ENCODE data around the gene RNFT2.

The RNFT2 gene

DNA sequence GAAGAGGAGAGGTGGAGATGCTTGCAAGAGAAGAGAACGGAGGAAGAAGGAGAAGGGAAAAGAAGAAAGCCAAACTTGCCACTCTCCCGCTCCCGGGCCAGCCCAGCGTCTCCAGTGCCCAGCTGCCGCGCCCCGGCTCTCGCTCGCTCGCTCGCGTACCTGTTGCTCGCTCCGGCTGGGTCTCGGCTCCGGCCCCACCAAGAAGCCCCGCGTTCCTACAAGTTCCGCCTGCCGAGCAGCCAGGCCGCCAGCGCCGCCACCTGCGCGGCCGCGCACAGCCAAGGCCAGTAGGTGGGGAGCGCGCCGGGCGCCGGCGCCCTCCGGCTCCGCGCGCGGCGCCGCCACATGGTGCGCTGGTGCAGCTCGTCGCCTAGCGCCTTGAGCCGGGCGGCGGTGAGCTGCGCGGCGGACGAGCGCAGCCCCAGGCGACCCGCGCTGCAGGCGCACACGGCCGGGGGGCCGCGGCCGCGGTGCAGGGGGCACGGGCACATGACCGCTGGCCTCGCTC lies 142.8 kb downstream of the RNFT2 start:
- Histone ChIP-seq H3K9me3 (replicated peaks in 1 of 11) (no peaks in the 10 kb centered on the region), H4K20me1 (peaks cover 0 to 45% (median 32%) of the 10 kb centered on the region in 11 experiments; a peak in 19 of 22 replicates), H3K4me2 (peak overlapping the region; percentile 93 to 99 (median 97)), H3K27me3 (peaks cover 71 to 92% (median 82%) of the 10 kb centered on the region in 11 experiments), H3K4me1 (peaks cover 40 to 53% (median 48%) of the 10 kb centered on the region in 10 experiments), H3K9ac (peak overlapping the region in 10 of 11 experiments; percentile 19 to 71 (median 53); a peak in 14 of 22 replicates), H3K36me3 (no peaks in the 10 kb centered on the region), H3K4me3 (peak overlapping the region; percentile 49 to 73 (median 62)), H3K27ac (peak overlapping the region in 3 of 11 experiments; percentile 28 to 41 (median 37); a peak in 3 of 22 replicates)
- TF ChIP-seq Cebpa-rat (IDR thresholded peaks at IDR 0.05): no peak

DNA sequence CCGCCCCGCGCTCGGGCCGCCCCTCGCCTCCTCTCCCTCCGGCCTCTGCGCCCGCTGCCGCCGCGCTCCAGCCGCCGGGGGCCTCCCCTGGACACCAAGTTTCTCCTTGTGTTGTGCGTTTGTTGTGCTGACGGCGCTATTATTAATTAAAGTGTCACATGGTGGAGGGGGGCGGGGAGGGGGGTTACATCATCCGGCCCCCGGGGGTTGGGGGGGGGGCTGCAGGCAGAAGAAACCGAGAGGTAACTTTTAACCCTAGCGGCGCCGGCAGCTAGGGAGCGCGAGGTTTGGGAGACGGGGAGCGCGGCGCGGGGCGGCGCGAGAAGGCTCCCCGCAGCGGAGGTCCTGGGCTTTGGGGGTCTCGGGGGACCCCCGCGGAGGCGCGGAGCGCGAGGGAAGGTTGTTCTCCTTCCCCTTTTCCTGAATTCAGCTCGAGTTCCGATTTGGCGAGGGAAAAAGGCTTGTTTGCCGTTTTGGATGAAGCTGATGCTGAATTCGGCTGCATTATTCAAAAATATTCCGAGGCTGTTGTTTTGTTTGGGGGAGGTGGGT lies 143.3 kb downstream of the RNFT2 start, which contains the start of gene HRK:
HRK (minus strand) TSS at position 117 of the 552 bp plus-strand sequence. CDS start 134 bp downstream, outside the sequence.
- no peak for TF ChIP-seq Cebpa-rat (IDR thresholded peaks at IDR 0.05)
- Histone ChIP-seq H3K27ac (peak within 1 kb of the TSS in 3 of 11 experiments; percentile 31 to 41 (median 37); a peak in 3 of 22 replicates), H3K27me3 (peaks cover 71 to 86% (median 79%) of the 10 kb centered on the region in 11 experiments), H4K20me1 (peaks cover 0 to 45% (median 32%) of the 10 kb centered on the region in 11 experiments; a peak in 19 of 22 replicates), H3K4me1 (peaks cover 45 to 58% (median 53%) of the 10 kb centered on the region in 10 experiments), H3K4me3 (peak within 1 kb of the TSS; percentile 49 to 73 (median 62)), H3K4me2 (peak within 1 kb of the TSS; percentile 93 to 99 (median 97)), H3K9me3 (replicated peaks in 1 of 11) (no peaks in the 10 kb centered on the region), H3K9ac (peak within 1 kb of the TSS in 10 of 11 experiments; percentile 19 to 71 (median 54); a peak in 14 of 22 replicates), H3K36me3 (no peaks in the 10 kb centered on the region)

DNA sequence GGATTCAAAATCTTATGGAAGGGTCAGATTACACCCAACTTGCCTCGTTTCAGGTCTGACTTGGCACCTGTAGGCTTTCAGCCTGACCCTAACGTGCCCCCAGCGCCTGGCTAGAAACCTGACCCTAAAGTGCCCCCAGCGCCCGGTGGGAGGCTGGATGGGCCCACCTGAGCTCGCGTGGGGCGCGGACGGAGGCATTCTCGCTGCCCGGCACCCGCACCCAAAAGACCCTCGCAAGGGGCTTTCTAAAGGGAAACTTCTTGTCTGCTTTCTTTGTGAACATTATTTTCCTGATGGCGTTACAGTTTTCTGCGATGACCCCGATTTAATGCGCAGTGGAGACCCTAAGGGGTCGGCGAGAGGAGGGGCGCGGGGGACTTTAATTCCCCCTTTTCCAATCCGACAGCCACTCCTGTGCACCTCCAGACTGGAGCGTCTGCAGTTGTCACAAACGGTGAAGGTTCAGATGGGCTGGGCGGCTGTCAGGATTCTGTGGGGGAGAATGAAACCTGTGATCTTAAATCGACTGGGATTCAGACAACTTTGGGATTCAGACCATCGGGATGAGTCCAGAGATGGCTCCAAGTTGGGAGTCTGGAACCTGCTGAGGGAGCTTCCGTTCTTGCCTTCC lies 143.9 kb downstream of the RNFT2 start:
- Histone ChIP-seq H3K27ac (no peak overlapping the region; a peak in 1 of 22 replicates), H3K4me2 (peak overlapping the region; percentile 93 to 99 (median 97)), H3K4me1 (peaks cover 48 to 62% (median 53%) of the 10 kb centered on the region in 10 experiments), H3K27me3 (peaks cover 67 to 80% (median 74%) of the 10 kb centered on the region in 11 experiments), H3K9me3 (replicated peaks in 1 of 11) (no peaks in the 10 kb centered on the region), H3K4me3 (peak overlapping the region; percentile 49 to 73 (median 62); a peak in 19 of 20 replicates), H3K9ac (peak overlapping the region in 6 of 11 experiments; percentile 41 to 59 (median 52); a peak in 7 of 22 replicates), H3K36me3 (no peaks in the 10 kb centered on the region), H4K20me1 (peaks cover 0 to 41% (median 32%) of the 10 kb centered on the region in 11 experiments; a peak in 19 of 22 replicates)
- no peak for TF ChIP-seq Cebpa-rat (IDR thresholded peaks at IDR 0.05)

DNA sequence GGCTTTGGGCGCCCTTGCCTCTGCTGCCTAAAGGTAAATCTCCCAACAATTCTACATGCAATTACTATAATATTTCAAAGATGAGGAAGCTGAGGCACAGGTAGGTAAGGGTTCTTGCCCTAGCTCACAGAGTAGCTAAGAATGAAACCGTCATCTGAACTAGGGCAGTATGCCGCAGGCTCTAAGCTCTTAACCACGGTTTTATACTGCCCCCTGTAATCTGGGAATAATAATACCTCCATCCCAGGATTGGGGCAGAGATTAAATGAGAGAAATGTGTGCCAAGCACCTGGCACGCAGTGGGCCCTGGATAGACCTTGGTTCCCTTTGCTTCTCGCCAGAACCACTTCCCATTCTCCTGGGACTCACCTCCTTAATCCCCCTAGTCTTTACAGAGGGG lies 144.6 kb downstream of the RNFT2 start:
- no peak for TF ChIP-seq Cebpa-rat (IDR thresholded peaks at IDR 0.05)
- Histone ChIP-seq H3K9me3 (replicated peaks in 1 of 11) (no peaks in the 10 kb centered on the region), H3K27me3 (peaks cover 59 to 73% (median 66%) of the 10 kb centered on the region in 11 experiments), H3K27ac (no peak overlapping the region), H3K9ac (no peak overlapping the region), H3K4me1 (peaks cover 48 to 62% (median 53%) of the 10 kb centered on the region in 10 experiments), H3K36me3 (no peaks in the 10 kb centered on the region), H3K4me2 (no peak overlapping the region), H4K20me1 (peaks cover 0 to 41% (median 32%) of the 10 kb centered on the region in 11 experiments; a peak in 19 of 22 replicates), H3K4me3 (no peak overlapping the region)

DNA sequence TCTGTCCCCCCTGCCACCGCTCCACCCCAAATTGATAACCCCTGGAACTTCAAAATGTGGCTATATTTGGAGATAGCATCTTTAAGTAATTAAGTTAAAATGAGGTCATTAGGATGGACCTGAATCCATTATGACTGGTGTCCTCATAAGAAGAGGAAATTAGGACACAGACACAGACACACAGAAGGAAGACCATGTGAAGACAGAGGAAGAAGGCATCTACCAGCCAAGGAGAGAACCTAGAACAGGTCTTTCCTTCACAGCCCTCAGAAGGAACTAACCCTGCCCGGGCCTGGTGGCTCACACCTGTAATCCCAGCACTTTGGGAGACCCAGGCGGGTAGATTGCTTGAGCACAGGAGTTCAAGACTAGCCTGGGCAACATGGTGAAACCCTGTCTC lies 146.8 kb downstream of the RNFT2 start:
- peaks cover 0 to 2% (median 0%) of the 10 kb centered on the region in 11 experiments; a peak in 6 of 22 replicates for H3K9me3 ChIP-seq (replicated peaks in 1 of 11)
- no peak for TF ChIP-seq Cebpa-rat (IDR thresholded peaks at IDR 0.05)
- H3K4me3 ChIP-seq: no peak overlapping the region
- H4K20me1 ChIP-seq: peaks cover 0 to 27% (median 14%) of the 10 kb centered on the region in 11 experiments; a peak in 19 of 22 replicates
- H3K27me3 ChIP-seq: peaks cover 38 to 52% (median 45%) of the 10 kb centered on the region in 11 experiments
- H3K4me2 ChIP-seq: peak overlapping the region; percentile 24 to 68 (median 56)
- H3K27ac ChIP-seq: peak overlapping the region; percentile 42 to 83 (median 64); a peak in 18 of 22 replicates
- H3K36me3 ChIP-seq: no peaks in the 10 kb centered on the region
- H3K4me1 ChIP-seq: peaks cover 30 to 43% (median 36%) of the 10 kb centered on the region in 10 experiments
- peak overlapping the region in 4 of 11 experiments; percentile 10 to 64 (median 30); a peak in 4 of 22 replicates for H3K9ac ChIP-seq

DNA sequence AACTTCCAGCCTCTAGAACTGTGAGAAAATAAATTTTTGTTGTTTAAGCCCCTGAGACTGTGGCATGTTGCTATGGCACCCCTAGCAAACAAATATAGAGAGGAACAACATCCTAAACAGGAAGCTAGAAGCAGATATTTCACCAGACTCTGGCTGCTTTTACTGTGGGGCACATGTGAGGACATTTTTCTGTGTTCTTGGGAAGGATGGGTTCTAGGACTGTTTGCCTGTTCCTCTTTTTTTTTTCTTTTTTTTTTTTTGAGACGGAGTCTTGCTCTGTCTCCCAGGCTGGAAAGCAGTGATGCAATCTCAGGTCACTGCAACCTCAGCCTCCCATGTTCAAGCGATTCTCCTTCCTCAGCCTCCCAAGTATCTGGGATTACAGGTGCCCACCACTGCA lies 147.4 kb downstream of the RNFT2 start:
- Histone ChIP-seq H4K20me1 (peaks cover 0 to 21% (median 8%) of the 10 kb centered on the region in 11 experiments; a peak in 17 of 22 replicates), H3K4me3 (no peak overlapping the region), H3K9ac (peak overlapping the region in 5 of 11 experiments; percentile 34 to 65 (median 46); a peak in 10 of 22 replicates), H3K9me3 (replicated peaks in 1 of 11) (peaks cover 0 to 9% (median 6%) of the 10 kb centered on the region in 11 experiments; a peak in 17 of 22 replicates), H3K4me2 (peak overlapping the region; percentile 43 to 74 (median 59)), H3K36me3 (no peaks in the 10 kb centered on the region), H3K27me3 (peaks cover 32 to 45% (median 39%) of the 10 kb centered on the region in 11 experiments), H3K27ac (peak overlapping the region; percentile 41 to 83 (median 66); a peak in 19 of 22 replicates), H3K4me1 (peaks cover 23 to 37% (median 30%) of the 10 kb centered on the region in 10 experiments)
- TF ChIP-seq Cebpa-rat (IDR thresholded peaks at IDR 0.05): peak; percentile 38 to 91 (median 69); a peak in 17 of 22 replicates

DNA sequence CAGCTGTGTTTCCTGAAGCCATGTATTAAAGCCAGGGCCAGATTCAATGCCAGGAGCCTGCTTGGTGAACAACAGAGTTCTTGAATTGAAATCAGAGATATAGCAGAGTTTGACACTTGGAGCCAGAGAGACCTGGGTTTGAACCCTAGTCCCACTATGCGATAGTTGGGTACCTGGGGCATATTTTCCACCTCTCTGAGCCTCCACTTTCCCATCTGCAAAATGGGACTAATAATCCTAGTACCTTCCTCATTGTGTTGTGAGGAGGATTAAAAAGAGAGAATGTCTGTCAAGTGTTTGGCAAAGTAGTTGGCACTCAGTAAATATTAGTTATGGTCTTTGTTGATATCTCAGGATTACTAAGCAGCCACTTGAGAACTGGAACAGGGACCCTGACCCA lies 149.1 kb downstream of the RNFT2 start:
- Histone ChIP-seq H3K4me3 (no peak overlapping the region), H3K27me3 (peaks cover 15 to 28% (median 21%) of the 10 kb centered on the region in 11 experiments), H3K4me1 (peaks cover 15 to 24% (median 20%) of the 10 kb centered on the region in 10 experiments), H4K20me1 (peaks cover 0 to 7% (median under 1%) of the 10 kb centered on the region in 11 experiments; a peak in 5 of 22 replicates), H3K9ac (no peak overlapping the region), H3K36me3 (no peaks in the 10 kb centered on the region), H3K4me2 (no peak overlapping the region), H3K27ac (no peak overlapping the region), H3K9me3 (replicated peaks in 1 of 11) (peaks cover 9 to 24% (median 17%) of the 10 kb centered on the region in 11 experiments; a peak in 19 of 22 replicates)
- TF ChIP-seq Cebpa-rat (IDR thresholded peaks at IDR 0.05): no peak

DNA sequence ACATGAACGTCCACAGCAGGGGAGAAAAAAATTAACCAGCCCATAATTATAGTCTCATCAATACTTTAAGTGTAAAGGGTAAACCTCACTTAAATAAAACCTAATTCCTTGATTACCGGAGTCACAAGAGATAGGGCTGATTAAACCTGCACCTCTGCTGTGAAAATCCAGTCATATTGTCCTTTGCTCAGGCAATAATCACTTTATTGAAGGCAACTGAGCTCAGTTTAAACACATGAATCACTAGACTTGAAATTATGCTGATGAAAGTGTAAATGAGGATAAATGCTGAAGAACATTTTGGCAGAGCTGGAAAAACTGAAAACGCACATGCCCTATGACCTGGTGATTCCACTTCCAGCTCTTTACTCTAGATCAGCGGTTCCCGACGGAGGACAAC lies 149.8 kb downstream of the RNFT2 start:
- TF ChIP-seq Cebpa-rat (IDR thresholded peaks at IDR 0.05): no peak
- H3K9me3 ChIP-seq (replicated peaks in 1 of 11): peaks cover 9 to 26% (median 17%) of the 10 kb centered on the region in 11 experiments; a peak in 19 of 22 replicates
- H3K4me1 ChIP-seq: peaks cover 15 to 24% (median 20%) of the 10 kb centered on the region in 10 experiments
- H3K27me3 ChIP-seq: peaks cover 8 to 21% (median 15%) of the 10 kb centered on the region in 11 experiments
- no peak overlapping the region for H3K4me2 ChIP-seq
- no peak overlapping the region for H3K9ac ChIP-seq
- H4K20me1 ChIP-seq: peaks cover 0 to under 1% (median 0%) of the 10 kb centered on the region in 11 experiments; a peak in 1 of 22 replicates
- H3K36me3 ChIP-seq: no peaks in the 10 kb centered on the region
- no peak overlapping the region for H3K27ac ChIP-seq
- no peak overlapping the region for H3K4me3 ChIP-seq
